Upper lobe of left lung (tissue), 4 donors: ENCODE data around the gene FAM163A.

Experiments used
- EP300 ChIP-seq, 4 donors: sonication (generic); formaldehyde crosslinking; IDR thresholded peaks; one replicate each; pipeline ENCODE4 v1.5.1; 2017; ENCODE audit warnings: antibody characterized with exemption in 4 of 4, control low read depth in 2 of 4
- POLR2A ChIP-seq, 4 donors: fragments of 450-650 bp; IDR thresholded peaks; one replicate each; pipeline ENCODE4 v1.5.1; 2016 to 2017; ENCODE audit warnings: antibody characterized with exemption in 4 of 4, mild to moderate bottlenecking in 2 of 4

DNA sequence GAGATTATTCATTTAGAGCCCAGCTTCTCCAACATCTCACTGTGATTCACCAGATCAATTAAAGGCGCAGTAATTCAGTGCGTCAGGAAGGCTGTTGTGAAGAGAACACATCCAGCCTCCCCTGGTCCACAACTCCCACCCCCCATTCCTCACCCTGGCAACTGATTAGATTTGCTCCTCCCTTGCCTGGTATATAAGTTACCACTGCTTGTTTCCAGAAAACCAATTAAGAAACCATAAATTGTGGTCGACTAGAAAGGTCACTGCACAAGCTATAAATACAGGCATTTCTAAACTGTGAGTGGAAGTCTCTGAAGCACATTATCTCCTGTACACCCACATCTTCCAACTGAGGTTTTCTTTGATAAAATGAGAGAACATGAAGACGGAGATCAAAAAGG lies 41.9 kb downstream of the FAM163A start:
- TF ChIP-seq EP300 (IDR thresholded peaks at IDR 0.05) (no peak), POLR2A (IDR thresholded peaks at IDR 0.05) (no peak)
